GF-D8 (cell line): Measurements from ENCODE around the gene BCO2.
"Not testable (repeated sequence)": the region's sequence is repeated elsewhere in the genome, so short reads cannot be mapped to it uniquely, and the experiment has no call there.

ENCODE experiments used
- DNase-seq: peaks from one replicate; lab custom pipeline; 2025; lab: John Stamatoyannopoulos, UW

Gene BCO2, protein sequence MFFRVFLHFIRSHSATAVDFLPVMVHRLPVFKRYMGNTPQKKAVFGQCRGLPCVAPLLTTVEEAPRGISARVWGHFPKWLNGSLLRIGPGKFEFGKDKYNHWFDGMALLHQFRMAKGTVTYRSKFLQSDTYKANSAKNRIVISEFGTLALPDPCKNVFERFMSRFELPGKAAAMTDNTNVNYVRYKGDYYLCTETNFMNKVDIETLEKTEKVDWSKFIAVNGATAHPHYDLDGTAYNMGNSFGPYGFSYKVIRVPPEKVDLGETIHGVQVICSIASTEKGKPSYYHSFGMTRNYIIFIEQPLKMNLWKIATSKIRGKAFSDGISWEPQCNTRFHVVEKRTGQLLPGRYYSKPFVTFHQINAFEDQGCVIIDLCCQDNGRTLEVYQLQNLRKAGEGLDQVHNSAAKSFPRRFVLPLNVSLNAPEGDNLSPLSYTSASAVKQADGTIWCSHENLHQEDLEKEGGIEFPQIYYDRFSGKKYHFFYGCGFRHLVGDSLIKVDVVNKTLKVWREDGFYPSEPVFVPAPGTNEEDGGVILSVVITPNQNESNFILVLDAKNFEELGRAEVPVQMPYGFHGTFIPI

DNA sequence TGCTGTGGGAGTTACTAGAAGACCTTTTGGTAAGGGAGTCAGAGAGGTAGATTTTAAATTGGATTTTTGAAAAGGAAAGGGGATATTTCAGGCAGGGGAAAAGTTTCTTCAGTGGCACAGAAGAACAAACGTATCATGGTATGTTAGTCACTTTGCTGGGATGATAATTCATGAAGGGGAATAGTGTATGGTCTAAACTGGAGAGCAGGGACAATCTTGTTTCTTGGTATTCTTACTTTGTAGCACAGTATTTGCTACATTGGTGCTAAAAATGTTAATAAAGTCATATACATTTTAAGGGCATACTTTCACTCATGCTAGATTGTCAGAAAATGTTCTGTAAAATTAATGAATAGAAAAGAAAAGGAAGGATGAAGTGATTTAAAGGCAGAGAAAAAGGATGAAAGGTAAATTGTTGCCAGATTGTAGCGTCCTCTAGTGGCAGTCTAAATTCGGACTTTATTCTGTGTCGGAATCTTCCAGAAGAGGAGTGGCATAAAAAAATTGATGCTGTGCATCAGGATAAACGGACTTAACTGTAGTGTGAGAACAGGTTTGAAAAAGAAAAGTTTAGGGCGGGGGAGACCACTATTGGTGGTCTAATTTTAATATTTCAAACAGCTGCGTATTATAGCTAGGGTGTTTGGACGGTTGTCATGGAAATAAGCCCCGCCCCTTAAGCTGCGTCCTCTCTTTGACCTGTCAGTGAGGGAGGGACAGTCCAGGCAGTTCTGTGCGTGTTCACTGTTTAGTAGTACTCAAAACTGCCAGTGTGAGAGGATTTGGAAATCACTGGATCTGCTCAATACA is at the start of gene BCO2:
Gene BCO2 (plus strand): TSS at position 724 of the 810 bp plus-strand sequence. CDS start 90 bp downstream, outside the sequence.
- DNase-seq, result peak; percentile 77

DNA sequence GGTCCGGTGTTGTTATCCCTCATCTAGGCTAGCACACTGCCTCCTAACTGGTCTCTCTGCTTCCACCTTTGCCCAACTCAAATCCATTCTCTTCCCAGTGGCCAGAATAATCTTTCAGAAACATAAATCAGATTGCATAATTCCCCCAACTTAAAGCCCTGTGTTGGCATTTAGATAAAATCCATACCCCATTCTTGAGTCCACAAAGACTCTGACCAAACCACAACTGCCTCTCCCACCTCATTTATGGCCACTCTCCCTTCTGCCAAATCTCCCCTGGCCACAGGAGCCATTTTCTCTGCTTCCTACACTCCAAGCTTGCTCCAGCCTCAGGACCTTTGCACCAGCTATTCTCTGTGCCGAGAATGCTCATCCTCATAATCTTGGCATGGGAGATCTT is 48.3 kb upstream of the BCO2 start:
- DNase-seq, result no peak

DNA sequence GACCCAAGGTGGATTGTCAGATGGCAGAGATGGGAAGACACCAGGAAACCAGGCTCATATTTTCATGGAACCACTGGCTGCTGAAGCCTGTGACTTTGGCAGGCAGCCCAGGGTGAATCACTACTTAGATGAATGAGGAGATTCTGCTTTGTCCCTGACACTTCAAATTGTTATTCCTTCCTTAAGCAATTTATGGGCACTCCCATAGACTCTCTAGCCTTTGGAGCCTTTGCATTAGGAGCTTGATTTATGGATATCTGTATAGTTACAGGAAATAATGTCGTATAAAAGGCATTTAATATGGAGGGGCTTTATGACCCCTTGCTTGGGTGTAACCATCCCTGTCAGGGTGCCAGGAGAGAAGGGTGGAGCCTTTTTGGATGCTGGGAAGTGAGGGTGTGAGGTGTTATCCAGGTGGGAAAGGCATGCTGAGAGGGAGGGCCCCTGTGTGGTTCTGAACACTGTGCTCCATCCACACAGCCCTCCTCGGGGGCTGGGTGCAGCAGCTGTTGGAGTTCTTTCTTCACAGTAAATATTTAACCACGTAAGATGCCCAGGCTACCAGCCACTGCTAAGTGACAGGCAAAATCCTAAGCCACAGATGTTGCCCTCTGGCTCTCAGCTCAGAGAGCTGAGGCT is 46.7 kb upstream of the BCO2 start:
- no peak for DNase-seq

DNA sequence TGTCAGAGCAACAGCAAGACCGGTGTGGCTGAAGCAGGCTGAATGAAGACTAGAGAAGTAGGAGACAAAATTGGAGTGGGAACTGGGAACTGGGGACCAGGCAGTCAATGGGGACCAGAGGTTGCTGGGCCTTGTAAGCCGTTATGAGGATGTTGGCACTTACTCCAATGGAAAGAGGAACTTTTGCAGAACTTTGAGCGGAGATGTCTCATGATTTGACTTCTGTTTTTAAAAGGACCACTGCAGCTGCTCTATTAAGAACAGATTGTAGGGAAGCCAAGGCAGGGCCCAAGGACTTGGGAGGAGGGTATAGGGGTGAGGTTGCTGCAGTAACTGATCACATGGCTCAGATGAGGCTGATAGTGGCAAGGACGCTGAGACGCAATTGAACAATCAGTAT is 45.7 kb upstream of the BCO2 start:
- peak; percentile 94 for DNase-seq

DNA sequence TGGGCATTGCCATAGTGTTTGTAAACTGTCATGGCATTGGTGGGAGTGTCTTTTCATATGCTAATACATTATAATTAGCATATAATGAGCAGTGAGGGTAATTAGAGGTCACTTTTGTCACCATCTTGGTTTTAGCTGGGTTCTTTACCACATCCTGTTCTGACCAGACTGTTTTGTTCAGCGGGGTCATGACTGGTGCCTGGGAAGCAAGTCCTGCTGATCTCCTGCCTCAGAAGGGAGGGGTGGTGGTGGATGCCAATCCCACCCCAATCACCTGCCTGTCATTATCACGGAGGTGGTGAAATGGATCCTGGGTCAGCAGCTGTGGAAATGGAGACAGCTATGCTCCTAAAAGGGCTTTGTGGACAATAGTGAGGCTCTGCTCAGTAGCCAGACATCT is 42.6 kb upstream of the BCO2 start:
- DNase-seq, result no peak

DNA sequence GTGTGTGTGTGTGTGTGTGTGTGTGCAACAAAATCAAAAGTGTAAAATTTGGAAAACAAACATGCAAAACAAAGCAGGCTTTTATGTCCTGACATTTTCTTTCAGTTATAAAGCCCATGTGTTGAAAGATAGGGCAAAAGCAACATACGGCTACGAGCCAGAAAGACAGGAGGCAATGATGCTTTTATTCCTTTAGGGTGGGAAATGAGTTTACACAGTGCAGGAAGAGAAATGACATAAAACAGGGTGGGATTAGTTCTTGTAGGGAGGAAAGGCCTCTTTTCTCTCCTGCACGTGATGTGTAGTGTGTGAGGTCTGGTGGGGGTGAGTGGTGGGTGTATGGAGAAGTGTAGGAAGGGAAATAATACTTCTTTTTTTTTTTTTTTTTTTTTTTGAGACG is 40.8 kb upstream of the BCO2 start:
- no peak for DNase-seq

DNA sequence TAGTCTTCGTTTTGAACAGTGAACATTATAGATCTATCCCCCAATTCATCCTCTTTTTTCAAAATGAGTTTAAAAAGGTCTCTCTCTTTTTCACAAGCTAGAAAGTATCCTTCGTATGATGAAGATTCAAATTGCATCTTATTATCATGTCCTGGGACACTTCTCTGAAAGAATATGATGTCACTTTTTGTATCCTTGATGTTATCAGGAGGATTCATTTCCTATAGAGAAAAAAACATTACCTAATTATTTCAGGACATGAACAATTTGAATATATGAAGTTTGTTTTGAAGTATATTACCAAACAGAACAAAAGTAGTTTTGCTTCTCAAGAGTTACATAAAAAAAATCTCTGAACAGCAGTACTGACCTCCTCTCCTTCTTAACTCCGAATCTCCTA is 31.7 kb upstream of the BCO2 start:
- DNase-seq, result no peak

DNA sequence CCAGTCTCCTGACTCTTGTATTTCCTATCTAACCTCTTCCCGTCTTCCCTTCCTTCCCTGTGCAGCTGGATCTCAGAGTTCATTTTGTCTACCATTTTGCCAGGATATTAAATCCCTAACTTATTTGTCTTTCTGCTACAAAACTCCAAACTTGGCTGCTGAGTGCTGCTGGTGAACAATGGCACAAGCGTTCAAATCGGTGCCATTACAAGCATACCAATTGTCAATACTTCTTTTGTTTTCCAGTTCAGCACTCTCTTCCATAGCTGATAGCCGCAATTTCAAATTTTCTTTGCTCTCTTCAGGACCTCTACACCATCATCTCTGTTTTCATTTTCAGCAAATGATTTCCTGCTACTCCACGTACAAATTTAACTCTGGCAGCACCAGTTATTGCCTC is 24.8 kb upstream of the BCO2 start:
- no peak for DNase-seq

DNA sequence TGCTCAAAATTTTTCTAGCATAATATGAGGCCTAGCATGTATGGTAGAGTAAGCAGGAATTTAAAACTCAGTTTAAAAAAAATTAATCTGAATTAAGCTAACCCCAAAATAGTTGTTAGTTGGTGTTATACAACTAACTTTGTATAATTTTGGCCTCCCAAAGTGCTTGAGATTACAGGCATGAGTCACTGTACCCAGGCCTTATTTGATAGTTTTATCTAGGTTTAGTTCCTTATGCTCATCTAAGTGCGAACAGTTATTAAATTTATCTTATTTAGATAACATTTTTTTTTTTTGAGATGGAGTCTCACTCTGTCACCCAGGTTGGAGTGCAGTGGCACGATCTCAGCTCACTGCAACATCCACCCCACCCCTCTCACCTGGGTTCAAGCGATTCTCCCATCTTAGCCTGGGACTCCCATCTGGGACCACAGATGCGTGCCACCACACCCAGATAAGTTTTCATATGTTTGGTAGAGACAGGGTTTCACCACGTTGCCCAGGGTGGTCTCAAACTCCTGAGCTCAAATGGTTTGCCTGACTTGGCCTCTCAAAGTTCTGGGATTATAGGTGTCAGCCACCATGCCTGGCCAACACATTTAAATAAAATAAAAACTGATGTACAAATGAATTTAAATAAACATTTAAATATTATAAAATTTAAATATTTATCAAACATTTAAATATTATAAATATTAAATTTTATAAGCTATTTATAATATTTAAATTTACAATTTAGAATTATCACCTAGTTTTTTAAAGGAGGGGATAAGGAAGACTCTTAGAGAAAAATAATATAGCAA is 19.0 kb upstream of the BCO2 start:
- DNase-seq, result no peak

DNA sequence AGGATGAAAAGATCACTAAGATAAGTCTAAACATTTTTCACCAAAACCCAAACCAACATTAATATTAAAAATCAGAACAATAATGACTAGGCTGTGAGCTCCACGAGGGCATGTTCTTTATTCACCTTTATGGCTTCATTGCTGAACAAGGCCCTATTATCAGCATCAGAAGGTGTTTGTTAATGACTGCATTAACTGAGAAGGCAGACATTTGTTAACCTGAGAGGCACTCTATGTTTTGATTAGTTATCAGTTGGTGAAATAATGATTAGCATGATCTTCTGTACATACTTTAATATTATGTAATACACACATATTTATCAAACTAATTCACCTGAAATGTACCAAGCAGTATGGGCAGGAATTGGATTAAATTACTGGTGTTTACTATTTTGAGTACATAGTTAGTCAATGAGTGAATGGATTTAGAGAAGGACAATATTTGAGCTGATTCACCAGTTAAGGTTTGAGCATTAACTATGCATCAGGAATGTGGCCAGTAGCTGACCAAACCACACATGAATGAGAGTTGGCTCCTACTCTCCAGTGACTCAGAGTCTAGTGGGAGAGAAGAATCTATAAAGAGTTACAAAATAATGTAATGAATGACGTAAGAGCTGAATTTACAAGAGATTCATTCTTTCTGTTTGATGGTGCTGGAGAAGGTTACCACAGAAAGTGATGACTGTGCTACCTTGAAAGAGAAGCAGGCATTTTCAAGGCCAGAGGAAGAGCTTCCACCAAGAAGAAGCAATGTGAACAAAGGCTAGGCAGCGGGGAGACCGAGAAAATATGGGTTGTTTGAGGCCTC is 18.2 kb upstream of the BCO2 start:
- peak; percentile 80 for DNase-seq

DNA sequence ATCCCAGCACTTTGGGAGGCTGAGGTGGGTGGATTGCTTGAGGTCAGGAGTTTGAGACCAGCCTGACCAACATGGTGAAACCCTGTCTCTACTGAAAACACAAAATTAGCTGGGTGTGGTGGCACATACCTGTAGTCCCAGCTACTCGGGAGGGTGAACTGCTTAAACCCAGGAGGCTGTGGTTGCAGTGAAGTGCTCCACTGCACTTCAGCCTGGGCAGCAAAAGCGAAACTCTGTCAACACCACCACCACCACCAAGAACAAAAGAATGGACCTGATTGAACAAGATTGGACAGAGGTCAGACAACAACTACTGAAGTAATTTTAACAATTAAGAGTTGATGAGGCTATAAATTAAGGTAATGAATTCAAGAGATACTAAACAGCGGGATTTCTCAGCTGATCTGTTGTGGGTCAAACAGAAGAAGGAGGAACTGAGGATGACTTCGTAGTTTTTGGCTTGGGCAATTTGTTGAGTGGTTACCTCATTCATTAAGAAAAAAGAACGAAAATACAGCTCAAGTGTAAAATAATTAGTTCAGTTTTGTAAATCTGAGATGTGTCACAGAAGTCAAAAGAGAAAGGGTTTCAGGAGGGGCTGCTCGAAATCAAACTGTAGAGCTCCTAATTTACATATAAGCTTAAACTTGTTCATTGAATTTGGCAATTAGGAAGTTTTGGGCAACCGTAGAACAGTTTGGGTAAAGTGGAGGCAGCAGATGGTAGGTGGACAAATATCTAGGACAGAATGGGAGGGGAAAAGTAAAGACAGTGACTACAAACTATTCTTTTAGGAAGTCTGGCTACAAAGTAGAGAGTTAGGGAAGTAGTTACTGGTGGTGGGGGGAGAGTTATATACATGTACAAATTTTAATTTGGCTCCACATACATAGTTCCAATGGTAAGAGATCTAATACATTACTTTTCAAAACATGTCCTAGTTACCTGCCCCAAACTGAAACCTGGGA is 15.9 kb upstream of the BCO2 start:
- peak; percentile 92 for DNase-seq

DNA sequence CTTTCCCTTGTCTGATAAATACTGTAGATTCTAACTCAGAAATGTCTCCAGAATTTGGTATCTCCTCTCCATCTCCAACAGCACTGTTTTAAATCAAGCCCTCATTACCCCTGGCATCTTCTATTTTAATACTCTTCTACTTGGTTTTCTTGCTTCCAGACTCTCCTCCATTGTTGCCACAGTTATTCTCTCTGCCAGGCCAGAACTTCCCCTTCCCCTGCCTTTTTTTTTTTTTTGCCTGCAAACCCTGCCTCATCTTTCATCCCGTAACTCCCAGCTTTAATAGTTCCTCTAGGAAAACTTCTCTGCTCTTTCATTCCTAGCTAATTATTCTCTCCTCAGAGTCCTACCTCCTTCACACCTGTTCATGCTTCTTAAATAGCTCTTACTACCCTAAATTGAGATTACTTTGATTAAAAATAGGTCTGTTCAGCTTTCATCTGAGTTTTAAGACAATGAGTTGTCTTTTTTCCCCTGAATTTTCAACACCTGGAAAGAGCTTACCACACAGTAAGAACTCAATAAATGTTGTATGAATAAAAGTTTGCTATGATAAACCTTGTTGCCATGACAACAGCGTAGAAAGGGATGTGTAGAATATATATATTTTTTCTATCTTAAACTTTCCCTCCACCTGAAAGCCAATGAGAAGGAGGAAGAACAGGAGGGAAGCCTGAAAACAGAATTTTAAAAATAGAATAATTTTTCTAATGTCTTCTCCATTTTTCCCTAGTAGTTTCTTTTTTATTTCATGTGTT is 15.0 kb upstream of the BCO2 start:
- DNase-seq, result peak; percentile 66

DNA sequence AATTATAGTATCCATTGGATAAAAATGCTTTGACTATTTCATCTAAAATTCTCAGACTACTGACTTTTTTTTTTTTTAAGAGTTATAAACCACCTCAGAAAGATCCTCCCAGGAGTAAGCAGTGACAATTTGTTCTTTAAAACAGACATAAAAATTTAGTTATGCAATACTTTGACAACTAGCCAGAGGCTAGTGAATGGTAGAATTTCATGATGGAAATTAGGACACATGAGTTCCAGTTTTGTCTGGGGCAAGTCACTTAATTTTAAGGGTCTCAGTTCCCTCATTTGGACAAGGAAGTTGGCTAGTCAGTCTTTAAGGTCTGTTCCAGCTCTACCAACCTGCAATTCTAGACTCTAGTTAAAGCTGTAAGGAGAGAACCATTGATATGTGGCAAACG is 14.3 kb upstream of the BCO2 start:
- DNase-seq, result peak; percentile 69

DNA sequence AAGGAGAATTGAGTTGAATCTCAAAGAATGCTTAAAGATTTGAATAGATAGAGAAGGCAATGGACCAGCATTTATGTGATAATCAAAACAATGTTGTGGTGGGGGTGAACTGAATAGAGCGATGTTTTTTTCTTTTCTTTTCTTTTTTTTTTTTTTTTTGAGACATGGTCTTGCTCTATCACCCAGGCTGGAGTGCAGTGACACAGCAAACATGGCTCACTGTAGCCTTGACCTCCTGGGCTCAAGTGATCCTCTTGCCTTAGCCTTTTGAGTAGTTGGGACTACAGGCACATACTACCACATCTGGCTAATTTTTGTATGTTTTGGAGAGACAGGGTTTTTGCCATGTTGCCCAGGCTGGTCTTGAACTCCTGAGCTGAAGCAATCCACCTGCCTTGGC is 13.1 kb upstream of the BCO2 start:
- not testable (repeated sequence) for DNase-seq

DNA sequence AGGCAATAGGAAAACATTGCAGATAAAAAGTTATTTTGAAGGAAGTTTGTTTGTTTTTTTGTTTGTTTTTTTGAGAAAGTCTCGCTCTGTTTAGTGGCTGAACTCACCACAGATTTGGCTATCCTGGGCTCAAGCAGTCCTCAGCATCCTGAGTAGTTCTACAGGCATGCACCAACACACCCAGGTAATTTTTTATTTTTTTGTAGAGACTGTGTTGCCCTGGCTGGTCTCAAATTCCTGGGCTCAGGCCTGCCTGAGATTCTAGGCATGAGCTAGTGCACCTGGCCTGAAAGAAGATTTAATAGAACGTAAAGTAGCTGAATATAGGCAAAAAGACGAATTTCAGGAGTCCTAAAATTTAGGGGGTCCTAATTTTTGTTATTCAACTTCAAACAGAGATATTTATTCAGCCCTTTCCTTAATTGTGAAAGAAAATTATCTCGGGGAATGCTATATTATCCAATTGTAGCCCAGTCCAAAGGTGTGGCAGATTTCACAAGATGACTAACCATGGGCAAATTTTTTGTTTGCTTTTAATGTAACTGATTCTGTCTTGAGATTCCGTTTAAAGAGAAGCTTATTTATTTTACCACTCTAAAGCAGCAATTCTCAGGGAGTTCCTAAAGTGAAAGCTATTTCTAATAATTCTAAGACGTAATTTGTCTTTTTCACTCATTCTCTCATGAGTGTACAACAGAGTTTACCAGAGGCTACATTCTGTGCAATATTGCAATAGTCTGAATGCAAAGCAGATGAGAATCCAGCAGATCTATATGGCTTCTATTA is 12.4 kb upstream of the BCO2 start:
- DNase-seq, result no peak

DNA sequence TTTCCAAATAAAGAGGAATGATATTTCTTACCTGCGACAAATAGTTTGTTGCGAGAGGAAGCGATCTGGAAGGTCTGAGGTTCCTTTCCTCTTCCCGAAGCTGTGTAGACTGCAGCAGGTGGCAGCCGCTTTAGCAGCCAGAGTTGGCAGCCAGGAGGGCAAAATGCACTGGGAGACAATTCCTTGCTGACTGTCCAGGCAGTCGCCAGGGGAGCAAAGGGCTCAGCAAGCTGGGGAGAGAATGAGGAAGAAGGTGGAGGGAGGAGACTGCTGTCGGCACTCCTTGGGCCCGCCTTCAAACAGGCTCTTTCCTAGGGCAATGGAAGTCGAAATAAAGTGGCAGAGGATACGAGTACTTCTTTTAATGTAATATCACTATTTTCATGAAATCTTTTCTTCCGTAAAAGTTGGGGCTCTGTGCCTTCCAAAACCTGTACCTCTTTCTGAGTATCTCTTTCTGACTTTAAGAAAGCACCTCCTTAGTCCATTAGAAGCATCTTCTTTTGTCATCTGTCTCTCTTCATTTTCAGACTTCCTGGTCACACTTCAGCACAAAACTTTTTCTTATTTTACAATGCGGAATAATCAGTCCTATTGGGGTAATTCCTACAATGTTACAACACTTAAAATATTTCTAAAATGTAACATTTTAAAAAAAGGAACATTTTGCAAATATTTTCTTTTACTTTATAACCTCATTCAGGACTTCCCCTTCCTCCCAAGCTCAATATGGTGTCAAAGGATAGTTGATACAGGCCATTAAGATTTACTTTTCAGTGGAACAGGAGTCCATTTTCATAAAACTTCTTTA is 11.2 kb upstream of the BCO2 start, which contains the start of gene IL18:
Gene IL18 (minus strand): TSS at position 220 of the 811 bp plus-strand sequence. CDS start 9,041 bp downstream, outside the sequence.
- peak; percentile 98 for DNase-seq

DNA sequence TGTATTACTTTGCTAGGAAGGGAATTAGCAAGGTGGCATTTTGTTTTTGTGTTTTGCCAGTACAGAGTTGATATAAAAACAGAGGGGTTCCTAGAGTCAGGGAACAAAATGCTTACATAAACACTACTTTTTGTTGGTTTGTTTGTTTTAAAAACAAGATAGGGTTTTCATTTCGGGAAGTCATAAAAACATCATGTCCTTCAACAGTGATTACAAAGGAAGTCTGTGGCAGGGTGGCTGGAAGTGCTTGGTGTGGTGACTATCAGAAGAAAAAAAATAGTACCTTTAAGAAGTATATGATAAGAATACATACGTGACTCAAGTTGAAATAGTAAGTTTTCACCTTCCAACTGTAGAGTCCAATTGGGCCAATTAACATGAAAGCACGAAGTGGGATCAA is 10.3 kb upstream of the BCO2 start:
- peak; percentile 74 for DNase-seq
